OCI-LY1 (cell line): ENCODE measurements around the gene TRPM3.

Experiments
- CTCF ChIP-seq: fragments of 200-600 bp; sonication (generic), shearing (Covaris generic); IDR thresholded peaks from 2 replicates; pipeline ENCODE4 v1.5.1; 2017; ENCODE audit warnings: mild to moderate bottlenecking, antibody characterized with exemption, low read length, moderate library complexity, mixed read lengths
- EZH2 ChIP-seq: fragments of 200-600 bp; sonication (generic), shearing (Covaris generic); IDR thresholded peaks from 2 replicates; pipeline ENCODE4 v1.8.0; 2017; ENCODE audit warnings: borderline replicate concordance, mixed run types, mild to moderate bottlenecking, antibody characterized with exemption, low read length, moderate library complexity, mixed read lengths

- TF ChIP-seq CTCF (no peak), EZH2 (no peak)
Observed at GRCh38 chr9:70978085-70978484, 143.3 kb downstream of the TRPM3 start.
